ENCODE measurements around the gene KRT2. TPM values are rescaled to one million over a fixed set of nuclear protein-coding genes. Genes with fewer than 3 reads are reported as not detected.
"Not testable (repeated sequence)": the region's sequence is repeated elsewhere in the genome, so short reads cannot be mapped to it uniquely, and the experiment has no call there.

The KRT2 gene
- total RNA-seq, 3 donors from 2014 or later: 0.12 TPM; not detected in 2

- DNase-seq: no peak
- ATAC-seq: no peak
- no peak for TF ChIP-seq CTCF (IDR thresholded peaks at IDR 0.05)
- Histone ChIP-seq H3K4me3 (no peak overlapping the region), H3K4me1 (ENCODE audit: low read depth) (no peaks in the 10 kb centered on the region), H3K9me3 (no peaks in the 10 kb centered on the region), H3K36me3 (ENCODE audit: low read depth) (no peaks in the 10 kb centered on the region)
- intact Hi-C loops (cut with DNase I, micrococcal nuclease): no loop called here
These were observed 18.5 kb upstream of the KRT2 start for GRCh38 chr12:52670506-52670905.

- H3K36me3 ChIP-seq (ENCODE audit: low read depth); intact Hi-C loops (cut with DNase I, micrococcal nuclease); H3K4me1 ChIP-seq (ENCODE audit: low read depth); DNase-seq; H3K9me3 ChIP-seq; ATAC-seq; H3K4me3 ChIP-seq: not testable (repeated sequence)
These were observed 17.9 kb upstream of the KRT2 start for GRCh38 chr12:52669941-52670340.

- Histone ChIP-seq H3K4me3 (no peak overlapping the region), H3K9me3 (no peaks in the 10 kb centered on the region), H3K4me1 (ENCODE audit: low read depth) (no peaks in the 10 kb centered on the region), H3K36me3 (ENCODE audit: low read depth) (no peaks in the 10 kb centered on the region)
- ATAC-seq: no peak
- DNase-seq: no peak
- no peak for TF ChIP-seq CTCF (IDR thresholded peaks at IDR 0.05)
- intact Hi-C loops (cut with DNase I, micrococcal nuclease): no loop called here
These were observed 17.4 kb upstream of the KRT2 start for GRCh38 chr12:52669426-52669825.

GRCh38 chr12:52667931-52668330 lies 15.9 kb upstream of the KRT2 start:
- no peak for ATAC-seq
- Histone ChIP-seq H3K9me3 (no peaks in the 10 kb centered on the region), H3K4me3 (no peak overlapping the region), H3K36me3 (ENCODE audit: low read depth) (no peaks in the 10 kb centered on the region), H3K4me1 (ENCODE audit: low read depth) (no peaks in the 10 kb centered on the region)
- no peak for DNase-seq
- no peak for TF ChIP-seq CTCF (IDR thresholded peaks at IDR 0.05)
- intact Hi-C loops (cut with DNase I, micrococcal nuclease): no loop called here

- intact Hi-C loops (cut with DNase I, micrococcal nuclease): no loop called here
- no peaks in the 10 kb centered on the region for H3K9me3 ChIP-seq
- no peak for ATAC-seq
- no peak overlapping the region for H3K4me3 ChIP-seq
- no peak for TF ChIP-seq CTCF (IDR thresholded peaks at IDR 0.05)
- DNase-seq: peak in 1 of 3 donors; percentile 11
- H3K4me1 ChIP-seq (ENCODE audit: low read depth): no peaks in the 10 kb centered on the region
- no peaks in the 10 kb centered on the region for H3K36me3 ChIP-seq (ENCODE audit: low read depth)
These were observed 15.5 kb upstream of the KRT2 start for GRCh38 chr12:52667509-52667908.

- intact Hi-C loops (cut with DNase I, micrococcal nuclease): no loop called here
- DNase-seq (no peak), ATAC-seq (no peak)
- Histone ChIP-seq H3K4me3 (no peak overlapping the region), H3K9me3 (no peaks in the 10 kb centered on the region), H3K4me1 (ENCODE audit: low read depth) (no peaks in the 10 kb centered on the region), H3K36me3 (ENCODE audit: low read depth) (no peaks in the 10 kb centered on the region)
- TF ChIP-seq CTCF (IDR thresholded peaks at IDR 0.05): no peak
These were observed 14.5 kb upstream of the KRT2 start for GRCh38 chr12:52666471-52666870.

Measured in mucosa of descending colon (tissue), 3 donors.